GM19035 (cell line): ENCODE results near the gene CCDC89.

Experiments
- ATAC-seq: cut with Tn5 transposase; IDR thresholded peaks from one replicate; pipeline ENCODE4 v1.9.1; 2021; ENCODE audit not compliant: unreplicated experiment

Gene CCDC89

DNA sequence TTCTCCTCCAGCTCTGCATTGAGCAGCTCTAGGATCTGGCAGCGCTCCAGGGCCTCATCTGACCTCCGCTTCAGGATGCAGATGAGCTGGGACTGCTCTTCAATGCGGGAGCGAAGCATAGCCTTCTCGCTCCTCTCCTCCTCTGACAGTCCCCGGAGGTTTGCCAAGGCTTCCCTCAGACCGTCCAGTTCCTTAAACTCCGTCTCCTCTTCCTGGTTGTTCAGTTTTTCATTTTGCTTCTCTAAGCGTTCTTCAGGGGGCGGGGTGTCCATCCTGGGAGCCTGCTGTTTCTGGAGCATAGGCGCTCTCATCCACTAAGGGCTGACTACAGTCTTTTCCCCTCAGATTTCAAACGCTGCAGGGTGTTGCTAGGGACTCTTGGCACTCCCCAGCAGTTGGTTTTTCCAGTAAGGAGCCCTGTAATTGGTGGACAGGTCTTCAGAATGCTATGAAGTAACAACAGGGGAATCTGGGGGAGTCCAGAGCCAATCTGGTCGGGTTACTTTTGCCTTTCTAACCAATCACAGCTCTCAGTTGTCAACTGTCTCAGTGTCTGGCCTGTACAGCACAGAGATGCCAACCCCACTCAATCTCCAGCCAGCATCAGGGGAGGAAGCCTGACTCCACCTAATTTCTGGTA lies at the start of gene CCDC89:
Gene CCDC89 (minus strand): TSS at position 376 of the 640 bp plus-strand sequence. CDS start 65 bp downstream, at position 311.
- ATAC-seq, result no peak

DNA sequence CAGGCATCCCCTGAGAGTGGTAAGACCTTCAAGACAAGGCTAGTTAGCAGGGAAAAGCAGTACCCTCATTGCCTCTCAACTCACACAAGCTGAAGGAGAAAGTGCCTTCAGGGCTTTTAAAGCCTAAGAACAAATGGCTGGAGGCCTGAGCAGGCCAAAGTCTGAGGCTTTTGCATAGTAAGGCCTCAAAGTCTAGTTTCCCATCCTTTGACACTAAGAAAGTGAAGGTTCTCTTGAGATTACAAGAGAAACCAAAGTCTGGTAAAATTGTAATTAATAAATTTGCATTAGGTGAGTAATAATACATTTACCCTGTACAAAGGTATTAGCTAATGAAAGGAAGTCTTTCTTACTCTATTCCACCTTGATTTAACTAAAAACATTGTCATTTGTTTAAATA lies 47.0 kb upstream of the CCDC89 start:
- ATAC-seq, result no peak

DNA sequence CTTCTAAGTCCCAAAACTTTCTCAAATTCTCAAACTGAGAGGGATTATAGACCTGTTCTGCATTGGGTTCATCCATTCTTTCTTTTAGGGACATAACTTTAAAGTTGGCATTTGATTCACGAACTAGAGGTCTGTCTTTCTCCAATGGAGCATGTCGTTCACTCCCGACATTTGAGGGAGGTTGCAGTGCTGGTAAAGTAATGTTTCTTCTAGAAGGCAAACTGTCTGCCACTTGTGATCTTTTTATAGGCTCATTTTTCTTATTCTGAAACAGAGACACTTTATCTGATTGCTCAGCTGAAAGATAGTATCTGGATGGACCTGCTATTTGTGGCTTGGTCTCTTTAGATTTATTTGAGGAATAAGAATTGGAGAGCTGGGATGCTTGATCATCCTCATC lies 40.4 kb upstream of the CCDC89 start:
- ATAC-seq, result no peak

GRCh38 chr11:85725510-85726258 lies 39.7 kb upstream of the CCDC89 start:
- ATAC-seq, result no peak

- no peak for ATAC-seq
Observed at GRCh38 chr11:85724748-85725465, 38.9 kb upstream of the CCDC89 start.

- no peak for ATAC-seq
Observed at GRCh38 chr11:85723088-85723487, 37.1 kb upstream of the CCDC89 start.

DNA sequence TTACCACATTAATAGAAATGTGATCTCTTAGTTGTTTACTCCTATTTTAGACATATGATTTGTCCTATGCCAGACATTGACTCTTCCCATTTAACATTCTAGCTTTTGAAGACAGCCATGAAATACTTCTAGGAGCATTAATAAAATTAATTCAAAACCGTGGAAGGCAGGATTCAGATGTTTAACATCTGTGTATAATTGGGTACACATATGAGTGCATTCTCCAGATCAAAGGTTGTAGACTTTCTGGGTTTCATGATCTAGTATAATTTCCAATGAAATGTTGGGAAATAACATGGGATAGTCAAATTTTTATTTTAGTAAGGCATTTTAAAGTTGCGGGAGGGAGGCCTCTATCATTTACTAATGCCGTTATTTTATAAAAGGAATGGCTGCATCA lies 35.2 kb upstream of the CCDC89 start:
- no peak for ATAC-seq

- no peak for ATAC-seq
Observed at GRCh38 chr11:85718991-85719807, 33.2 kb upstream of the CCDC89 start.

GRCh38 chr11:85718126-85718943 lies 32.3 kb upstream of the CCDC89 start:
- ATAC-seq, result no peak

GRCh38 chr11:85717429-85717828 lies 31.4 kb upstream of the CCDC89 start:
- ATAC-seq, result no peak

DNA sequence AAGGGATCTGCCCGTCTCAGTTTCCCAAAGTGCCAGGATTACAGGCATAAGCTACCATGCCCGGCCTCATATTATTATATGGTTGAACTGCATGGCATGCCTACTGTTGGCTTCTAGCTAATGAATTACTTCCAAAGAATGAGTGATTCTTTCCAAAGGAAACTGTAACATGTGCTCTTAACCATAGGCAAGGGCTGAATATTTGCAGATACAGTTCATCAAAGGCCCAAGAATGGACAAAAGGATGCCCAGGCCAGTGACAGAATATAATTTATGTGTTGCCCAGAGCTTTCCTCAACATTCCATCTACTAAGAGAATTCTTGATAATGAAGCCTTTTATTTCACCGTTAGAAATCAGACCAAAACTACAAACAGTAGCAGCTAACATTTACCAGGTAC lies 27.0 kb upstream of the CCDC89 start:
- no peak for ATAC-seq

DNA sequence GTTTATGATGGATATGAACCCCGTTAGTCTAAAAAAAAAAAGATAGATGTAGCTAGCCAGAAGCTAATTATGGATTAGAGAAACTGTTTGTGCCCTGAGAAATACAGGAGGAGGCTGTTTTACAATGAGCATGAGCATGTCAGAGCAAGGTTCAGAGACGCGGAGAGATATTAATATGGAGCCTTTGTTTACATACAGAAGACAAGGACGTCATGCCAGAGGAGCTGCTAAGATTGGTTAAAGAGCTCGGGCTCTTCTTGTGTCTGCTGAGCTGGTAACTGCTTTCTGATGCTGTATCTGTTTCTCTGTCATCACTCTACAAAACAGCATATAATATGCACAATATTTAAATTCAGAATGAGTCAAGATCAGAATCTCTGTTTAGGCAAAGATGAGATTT lies 24.9 kb upstream of the CCDC89 start:
- ATAC-seq, result no peak

GRCh38 chr11:85709941-85710702 lies 24.1 kb upstream of the CCDC89 start:
- no peak for ATAC-seq

DNA sequence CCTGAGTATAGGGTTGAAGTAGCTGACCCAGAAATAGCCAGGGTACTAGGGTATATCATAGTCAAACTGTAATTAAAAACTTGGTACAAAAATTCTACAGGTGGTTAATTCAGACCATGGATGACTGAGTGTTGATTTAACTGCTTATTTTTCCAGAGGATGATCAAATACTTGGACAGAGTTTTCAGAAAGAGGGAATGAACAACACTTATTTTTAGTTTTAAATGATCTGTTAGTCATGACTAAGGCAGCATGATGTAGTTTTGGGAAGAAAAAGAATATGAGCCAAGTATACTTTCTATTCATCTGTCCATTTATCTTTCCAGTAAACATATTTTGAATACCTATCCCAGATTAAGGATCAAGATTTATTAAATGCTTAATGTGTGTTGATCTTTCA lies 19.8 kb upstream of the CCDC89 start:
- no peak for ATAC-seq

- ATAC-seq, result no peak
Observed at GRCh38 chr11:85704967-85705366, 19.0 kb upstream of the CCDC89 start.

DNA sequence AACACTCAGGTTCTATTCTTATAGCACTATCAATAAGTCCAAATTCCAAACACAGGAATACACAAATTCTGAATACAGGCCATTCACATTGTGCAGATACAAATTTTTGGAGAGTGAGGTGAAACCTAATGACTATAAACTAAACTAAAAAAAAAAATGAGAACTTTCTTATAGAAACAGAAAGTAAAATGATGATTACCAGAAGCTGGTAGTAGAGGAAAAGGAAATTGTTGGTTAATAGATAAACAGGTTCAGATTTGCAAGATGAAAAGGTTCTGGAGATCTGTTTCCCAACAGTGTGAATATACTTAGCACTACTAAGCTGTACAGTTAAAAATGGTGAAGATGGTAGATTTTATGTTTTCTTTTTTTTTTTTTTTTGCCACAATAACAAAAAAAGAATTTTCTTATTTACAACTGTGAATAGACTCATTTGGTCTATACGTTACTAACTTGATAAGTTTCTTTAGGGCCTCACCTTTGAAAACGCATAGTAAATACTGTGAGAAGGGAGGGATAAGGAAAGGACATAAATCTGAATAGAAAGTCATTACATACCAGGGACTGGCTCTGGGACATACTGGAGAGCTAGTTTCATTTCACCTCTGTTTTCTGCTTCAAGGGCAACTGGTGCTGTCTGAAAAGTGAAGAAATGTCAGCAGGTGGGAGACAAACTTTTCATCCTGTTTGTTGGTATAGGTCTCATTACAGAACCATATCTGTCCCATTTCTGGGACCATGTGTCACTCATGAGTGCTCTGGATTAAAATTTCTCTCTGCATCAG lies 14.2 kb upstream of the CCDC89 start:
- ATAC-seq, result peak; percentile 93

- ATAC-seq, result no peak
Observed at GRCh38 chr11:85698195-85698594, 12.2 kb upstream of the CCDC89 start.

DNA sequence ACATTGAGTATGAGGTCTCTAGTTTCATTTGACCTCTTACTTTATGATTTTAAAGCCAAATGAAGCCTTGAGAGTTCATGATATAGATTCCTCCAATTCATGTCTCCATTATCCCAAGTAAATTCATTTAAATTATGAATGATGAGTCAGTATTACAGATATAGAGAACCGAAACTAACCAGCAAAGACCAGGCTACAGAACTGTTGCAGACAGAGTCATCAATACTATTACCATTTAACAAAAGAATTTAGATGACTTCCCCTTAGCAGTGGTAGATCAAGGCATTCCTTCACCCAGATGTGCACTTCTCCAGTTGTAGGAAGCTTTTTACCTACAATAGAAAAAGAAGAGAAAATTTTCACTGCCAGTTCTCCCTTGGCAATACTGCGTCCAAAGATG lies 11.8 kb upstream of the CCDC89 start:
- no peak for ATAC-seq

GRCh38 chr11:85695546-85695945 lies 9.6 kb upstream of the CCDC89 start:
- no peak for ATAC-seq
